ENCODE results near the gene CR1L.
"Not testable (repeated sequence)": the region's sequence is repeated elsewhere in the genome, so short reads cannot be mapped to it uniquely, and the experiment has no call there.

The CR1L gene

GRCh38 chr1:207745839-207746767 is 101.2 kb downstream of the CR1L start:
- no peak for DNase-seq (ENCODE audit: low read depth)

DNA sequence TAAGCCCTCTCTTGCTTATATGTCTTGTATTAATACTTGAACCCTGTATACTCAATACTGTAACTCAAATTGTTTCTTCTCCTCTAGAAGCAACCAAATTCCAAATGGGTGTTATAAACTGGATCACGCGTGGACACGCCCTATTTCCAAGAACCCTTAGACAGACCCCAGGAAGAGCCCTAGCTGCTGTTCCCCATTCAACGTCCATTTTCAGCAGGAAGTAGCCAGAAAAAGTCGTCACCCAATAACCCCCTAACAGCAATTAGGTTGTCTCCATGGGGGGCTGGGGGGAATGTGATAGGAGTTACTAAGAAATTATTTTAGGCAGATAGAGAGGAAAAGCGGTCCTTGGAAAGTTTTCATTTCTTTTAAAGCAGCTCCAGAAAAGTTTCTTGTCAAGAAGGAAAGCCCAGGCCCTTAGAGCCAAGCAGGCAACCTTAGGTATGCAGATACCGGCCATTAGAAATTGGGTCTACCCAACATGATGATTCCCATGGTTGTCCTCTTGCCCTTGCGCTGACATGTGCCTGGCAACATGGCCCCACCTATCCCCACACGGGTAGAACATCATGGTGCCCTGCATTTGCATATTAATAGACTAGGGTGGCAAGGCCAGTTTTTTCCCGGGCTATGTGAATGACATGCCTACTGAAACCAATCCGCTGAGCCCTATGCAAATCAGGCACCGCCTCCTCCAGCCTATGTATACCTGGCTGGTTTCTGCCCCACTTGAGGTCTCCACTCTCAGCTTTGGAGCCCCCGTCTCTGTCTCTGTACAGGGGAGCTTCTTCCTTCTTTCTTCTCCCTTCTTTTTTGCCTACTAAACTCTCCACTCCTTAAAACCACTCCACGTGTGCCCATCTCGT is 102.9 kb downstream of the CR1L start:
- DNase-seq (ENCODE audit: low read depth): no peak

GRCh38 chr1:207748737-207749528 is 104.0 kb downstream of the CR1L start:
- no peak for DNase-seq (ENCODE audit: low read depth)

DNA sequence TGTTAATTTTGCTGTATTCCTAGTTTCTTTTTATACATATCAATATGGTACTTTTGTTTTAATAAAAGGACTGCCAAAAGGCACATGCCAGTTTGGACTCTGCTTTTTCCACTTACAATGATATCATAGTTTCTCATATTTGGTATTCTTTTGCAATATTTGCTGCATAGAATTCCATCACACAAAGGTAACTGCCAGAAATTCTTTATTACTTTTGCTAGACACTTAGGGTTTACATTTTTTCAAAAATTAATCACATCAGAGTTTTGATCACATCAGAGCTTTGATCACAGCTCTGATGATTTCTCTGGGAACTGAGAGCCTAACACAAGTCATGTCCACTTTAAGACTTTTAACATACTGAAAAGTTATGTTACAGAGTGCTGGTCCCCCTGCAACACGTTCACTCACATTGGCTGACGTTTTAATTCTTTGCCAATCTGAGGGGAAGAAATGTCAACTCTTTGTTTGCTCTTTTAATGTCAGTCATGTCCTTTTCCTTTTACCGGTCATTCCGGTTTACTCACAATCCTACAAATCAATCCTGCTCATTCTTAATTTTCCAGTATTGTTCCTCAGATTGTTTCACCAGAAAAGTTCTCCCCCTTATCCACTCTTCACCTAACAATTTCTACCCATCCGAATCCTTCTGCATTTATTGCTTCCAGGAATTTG is 105.8 kb downstream of the CR1L start:
- DNase-seq (ENCODE audit: low read depth): no peak

DNA sequence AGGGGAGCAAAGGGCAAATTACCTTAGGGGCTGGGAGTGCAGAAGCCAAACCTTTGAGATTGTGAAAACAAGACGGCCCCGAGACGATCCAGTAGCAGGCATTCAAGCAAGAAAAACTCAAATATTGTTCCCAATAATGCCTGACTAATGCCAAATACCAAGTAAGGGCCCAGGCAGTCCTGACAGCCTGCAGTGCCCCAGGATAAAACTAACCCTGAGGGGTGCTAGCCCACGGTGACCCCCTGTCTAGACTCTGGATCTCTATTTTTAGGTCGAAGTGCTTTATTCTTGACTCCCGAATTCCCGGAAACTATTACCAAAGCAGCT is 106.5 kb downstream of the CR1L start:
- DNase-seq (ENCODE audit: low read depth): not testable (repeated sequence)

- peak; percentile 93 for DNase-seq (ENCODE audit: low read depth)
Observed at GRCh38 chr1:207751790-207752455, 107.0 kb downstream of the CR1L start, which contains the start of gene CD46. Gene CD46, plus strand, starts transcription at chr1:207752054. Its CDS starts 159 bp downstream, at chr1:207752213.

- peak; percentile 12 for DNase-seq (ENCODE audit: low read depth)
Observed at GRCh38 chr1:207752456-207752998, 107.6 kb downstream of the CR1L start.

- DNase-seq (ENCODE audit: low read depth): no peak
Observed at GRCh38 chr1:207753611-207754010, 108.7 kb downstream of the CR1L start.

DNA sequence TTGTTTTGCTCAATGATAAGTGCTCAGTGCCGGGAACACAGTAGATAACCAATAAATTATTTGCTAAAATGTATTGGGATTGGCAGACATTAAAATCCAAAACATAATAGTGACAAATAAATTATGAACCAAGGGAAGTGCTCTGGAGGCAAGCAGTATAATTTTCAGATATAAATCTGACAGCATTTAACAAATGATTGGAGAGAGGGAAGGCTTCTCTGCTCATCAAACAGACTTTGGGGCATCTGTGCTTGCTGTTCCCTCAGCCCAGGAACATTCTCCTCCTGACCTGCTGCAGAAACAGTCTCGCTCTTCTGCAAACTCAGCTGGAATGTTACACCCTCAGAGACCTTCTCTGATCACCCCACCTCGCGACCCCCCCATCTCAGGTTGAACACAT is 109.1 kb downstream of the CR1L start:
- no peak for DNase-seq (ENCODE audit: low read depth)

DNA sequence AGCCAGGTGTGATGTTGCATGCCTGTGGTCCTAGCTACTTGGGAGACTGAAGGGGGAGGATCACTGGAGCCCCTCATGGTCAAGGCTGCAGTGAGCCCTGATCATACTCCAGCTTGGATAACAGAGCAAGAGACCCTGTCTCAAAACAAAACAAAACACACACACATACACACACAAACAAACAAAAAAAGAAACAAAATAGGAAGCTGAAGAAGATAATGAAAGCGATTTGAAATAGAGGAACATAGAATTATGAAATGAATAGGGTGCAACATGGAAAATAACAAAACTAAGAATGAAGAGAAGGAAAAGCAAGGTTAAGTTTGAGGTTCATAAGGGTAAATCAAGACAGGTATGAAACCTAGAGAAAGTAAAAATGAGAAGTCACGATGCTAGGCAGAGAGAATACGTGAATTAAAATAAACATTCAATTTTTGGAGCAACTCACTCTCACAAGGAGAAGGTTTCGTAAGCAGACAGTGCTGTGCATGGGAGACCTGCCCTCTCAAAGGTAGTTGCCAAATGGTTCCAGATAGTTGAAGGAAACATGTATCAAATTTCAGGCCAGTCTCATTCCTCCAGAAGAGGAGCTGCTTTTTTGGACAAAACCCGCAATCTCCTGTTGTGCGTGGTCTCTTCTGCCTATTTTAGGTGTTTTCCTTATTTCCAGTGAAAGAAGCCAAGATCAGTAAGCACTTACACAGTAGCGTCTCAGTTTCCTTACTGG is 110.2 kb downstream of the CR1L start:
- DNase-seq (ENCODE audit: low read depth): no peak

DNA sequence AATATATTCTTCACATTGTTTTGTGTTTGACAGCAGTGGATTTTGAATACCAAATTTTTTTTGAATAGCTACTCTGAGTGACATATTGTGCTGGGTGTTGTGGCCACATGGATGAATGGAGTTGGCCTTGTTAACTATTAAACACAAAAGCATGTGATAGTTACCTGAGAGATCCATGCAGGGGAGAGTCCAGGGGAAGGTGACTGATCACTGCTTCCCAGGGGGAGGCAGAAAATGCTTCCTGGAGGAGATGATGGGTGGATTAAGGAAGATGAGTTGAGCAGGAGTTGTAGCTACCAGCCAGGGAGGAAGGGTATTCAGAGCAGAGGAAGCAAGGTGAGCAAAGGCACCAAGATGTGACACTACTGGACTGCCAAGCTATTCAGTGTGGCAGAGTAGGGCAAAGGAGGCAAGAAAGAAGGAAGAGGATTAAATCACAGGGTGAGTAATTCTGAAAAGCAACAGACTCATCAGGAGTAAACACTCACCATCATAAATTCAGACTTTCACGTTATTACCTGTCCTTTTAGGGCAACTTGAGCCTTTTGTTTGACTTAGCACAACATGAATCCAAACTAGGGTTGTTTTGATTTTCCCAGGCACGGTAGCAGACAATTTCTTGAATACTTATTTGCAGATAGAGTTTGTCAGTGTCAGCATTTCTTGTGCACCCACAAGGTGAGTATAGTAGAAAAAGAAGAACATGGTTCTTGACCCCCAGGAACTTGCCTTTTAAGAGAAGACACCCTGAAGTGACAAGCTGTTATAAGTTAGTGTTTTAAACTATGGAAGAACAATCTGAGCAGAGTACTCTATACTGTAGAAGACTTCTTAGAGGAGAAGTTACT is 111.1 kb downstream of the CR1L start:
- DNase-seq (ENCODE audit: low read depth): no peak

DNA sequence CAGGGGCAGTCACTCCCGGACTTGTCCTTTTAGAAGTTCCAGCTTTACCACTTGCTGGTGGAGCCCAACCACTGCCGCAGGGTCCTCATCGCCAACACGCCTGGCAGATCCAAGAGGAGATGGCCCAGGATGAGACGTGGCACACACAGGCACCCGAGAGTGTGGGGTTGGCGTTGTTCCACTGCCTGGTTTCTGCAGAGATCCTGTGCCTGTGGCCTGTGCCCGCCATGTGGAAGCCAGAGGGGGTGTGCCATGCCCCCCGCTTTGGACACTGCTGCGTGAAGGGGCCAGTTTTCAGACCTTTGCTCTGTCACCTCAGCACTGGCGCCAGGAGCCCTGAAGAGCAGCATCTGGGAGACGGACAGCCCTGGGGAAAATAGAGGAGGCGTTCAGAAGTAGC is 117.7 kb downstream of the CR1L start:
- no peak for DNase-seq (ENCODE audit: low read depth)

DNA sequence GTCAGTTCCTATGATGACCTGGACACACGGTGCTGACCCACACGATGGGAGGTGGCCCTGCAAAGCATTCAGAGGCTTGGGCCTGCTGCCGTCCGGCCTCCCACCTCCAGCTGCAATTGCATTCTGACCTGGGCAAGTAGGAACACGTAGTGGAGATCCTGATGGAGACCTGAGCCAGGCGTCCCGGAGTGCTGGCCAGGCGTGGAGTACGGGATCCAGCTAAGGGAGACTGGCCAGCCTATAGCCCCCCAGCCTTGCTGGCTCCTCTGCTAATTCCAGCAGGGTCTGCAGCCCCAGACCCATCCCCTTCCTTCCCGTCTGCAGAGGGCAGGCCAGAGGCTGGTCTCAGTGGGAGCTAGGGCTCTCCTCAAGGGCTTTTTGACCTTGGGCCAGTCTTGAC is 118.2 kb downstream of the CR1L start:
- no peak for DNase-seq (ENCODE audit: low read depth)

GRCh38 chr1:207763972-207764371 is 119.0 kb downstream of the CR1L start:
- no peak for DNase-seq (ENCODE audit: low read depth)

- no peak for DNase-seq (ENCODE audit: low read depth)
Observed at GRCh38 chr1:207766569-207766968, 121.6 kb downstream of the CR1L start.

DNA sequence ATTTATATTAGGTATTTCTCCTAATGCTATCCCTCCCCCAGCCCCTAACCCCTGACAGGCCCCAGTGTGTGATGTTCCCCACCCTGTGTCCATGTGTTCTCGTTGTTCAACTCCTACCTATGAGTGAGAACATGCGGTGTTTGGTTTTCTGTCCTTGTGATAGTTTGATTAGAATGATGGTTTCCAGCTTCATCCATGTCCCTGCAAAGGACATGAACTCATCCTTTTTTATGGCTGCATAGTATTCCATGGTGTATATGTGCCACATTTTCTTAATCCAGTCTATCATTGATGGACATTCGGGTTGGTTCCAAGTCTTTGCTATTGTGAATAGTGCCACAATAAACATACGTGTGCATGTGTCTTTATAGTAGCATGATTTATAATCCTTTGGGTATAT is 125.6 kb downstream of the CR1L start:
- not testable (repeated sequence) for DNase-seq (ENCODE audit: low read depth)

Measured in stimulated activated CD8-positive, alpha-beta memory T cell treated with anti-CD3 and anti-CD28 coated beads, Interleukin-4, amount 100 ng/mL, for 24 hours (primary cell).